HG03097 (cell line): Measurements from ENCODE around the gene TBX2.

Experiments used
- ATAC-seq: cut with Tn5 transposase; IDR thresholded peaks from one replicate; pipeline ENCODE4 v1.9.1; 2021; ENCODE audit not compliant: unreplicated experiment, low FRiP score

TBX2 gene

DNA sequence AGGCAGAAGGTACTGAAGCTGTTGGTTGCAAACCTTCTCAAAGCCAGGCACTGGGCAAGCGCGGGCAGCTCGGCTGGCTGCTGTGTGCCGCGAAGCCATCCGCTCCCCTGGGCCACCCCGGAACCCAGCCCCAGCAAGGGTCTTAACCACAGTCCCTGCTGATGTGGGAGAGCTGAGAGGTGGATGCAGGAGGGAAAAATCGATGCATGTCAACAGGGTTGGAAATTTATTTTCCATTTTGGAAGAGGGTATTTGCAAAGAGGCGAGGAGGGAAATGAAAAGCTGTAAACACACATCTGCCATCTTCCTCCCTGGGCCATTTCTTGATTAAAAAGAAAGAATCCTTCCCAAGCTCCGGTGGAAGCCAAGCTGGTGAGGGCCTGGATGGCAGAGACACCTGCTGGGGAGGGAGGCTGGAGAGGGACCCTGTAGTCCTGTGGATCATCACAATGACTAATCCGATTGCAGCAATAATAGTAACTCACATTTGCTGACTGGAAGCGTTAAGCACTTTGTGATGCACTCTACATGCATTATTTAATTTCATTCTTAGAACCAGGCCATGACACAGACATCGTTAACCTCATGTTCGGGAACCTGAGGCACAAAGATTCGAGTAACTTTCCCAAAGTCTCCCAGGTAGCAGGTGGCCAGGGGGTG is 13.9 kb upstream of the TBX2 start:
- ATAC-seq: no peak

DNA sequence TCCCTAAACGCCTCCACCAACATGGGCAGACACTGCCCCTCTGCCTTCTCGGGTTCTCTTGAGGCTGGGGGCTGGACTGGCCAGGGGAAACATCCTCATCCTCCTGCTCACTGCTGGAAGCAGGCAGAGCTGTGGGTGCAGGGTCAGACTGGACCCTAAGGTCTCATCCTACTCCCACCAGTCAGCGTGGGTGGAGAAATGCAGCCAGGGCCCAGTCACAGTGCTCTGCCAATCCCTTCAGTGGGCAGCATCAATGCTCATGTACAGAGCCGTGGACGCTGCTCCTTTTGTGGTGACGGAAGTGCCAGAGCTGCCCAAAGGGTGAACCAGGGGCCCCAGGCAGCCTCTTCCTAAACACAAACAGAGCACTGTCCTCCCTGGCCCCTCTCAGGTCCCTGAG is 13.4 kb upstream of the TBX2 start:
- no peak for ATAC-seq

DNA sequence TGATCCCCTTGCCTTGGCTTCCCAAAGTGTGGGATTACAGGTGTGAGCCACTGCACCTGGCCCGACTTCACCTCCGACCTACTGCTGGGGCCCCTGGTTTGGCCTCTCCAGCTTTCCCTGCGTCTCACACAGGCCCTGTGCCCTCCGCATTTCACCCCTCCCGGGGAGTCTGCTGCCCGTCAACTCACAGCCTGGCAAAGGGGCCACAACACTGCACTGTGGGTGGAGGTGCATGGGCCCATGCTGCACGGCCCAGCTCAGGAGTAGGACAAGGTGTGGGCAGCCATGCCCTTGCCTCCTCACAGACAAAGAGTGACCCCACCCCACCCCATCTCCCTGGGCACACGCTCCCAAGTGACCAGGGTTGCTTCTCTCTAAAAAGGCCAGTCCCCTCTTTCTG is 12.6 kb upstream of the TBX2 start:
- ATAC-seq: no peak

DNA sequence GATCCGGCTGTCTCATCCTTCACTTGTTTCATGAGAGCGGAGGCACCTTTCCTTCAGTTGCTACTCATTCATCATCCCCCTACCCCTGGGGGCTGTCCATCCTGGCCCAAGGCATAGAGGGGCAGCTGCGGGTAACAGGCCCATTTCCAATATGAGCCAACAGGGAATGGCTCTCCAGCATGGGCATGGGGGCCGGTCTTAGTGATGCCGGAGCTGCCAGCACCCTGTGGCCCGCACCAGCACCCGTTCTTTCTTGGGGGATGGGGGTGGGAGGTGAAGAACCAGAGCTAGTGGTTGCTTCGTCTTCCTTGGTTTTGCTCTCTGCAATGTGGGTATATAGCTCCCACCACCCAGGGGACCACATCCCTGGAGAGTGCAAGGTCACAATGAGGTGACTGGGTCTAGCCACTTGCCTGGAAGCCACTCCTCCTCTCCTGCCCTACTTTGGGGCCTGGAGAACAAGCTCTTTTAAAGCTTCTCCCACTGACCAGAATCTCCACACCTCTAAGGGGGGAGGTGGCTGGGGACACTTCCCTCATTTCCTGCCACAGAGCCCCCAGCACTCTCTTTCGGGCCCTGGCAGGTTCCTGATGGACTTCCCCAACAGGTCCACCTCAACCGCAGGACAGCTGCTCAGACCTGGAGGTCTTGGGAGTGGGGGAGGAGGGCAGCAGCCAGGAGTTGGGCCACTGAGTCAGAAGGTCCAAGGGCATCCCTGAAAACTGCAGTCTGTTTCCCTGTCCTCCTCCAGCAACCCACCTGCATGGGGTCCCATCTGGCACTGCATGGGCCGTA is 11.9 kb upstream of the TBX2 start:
- no peak for ATAC-seq

DNA sequence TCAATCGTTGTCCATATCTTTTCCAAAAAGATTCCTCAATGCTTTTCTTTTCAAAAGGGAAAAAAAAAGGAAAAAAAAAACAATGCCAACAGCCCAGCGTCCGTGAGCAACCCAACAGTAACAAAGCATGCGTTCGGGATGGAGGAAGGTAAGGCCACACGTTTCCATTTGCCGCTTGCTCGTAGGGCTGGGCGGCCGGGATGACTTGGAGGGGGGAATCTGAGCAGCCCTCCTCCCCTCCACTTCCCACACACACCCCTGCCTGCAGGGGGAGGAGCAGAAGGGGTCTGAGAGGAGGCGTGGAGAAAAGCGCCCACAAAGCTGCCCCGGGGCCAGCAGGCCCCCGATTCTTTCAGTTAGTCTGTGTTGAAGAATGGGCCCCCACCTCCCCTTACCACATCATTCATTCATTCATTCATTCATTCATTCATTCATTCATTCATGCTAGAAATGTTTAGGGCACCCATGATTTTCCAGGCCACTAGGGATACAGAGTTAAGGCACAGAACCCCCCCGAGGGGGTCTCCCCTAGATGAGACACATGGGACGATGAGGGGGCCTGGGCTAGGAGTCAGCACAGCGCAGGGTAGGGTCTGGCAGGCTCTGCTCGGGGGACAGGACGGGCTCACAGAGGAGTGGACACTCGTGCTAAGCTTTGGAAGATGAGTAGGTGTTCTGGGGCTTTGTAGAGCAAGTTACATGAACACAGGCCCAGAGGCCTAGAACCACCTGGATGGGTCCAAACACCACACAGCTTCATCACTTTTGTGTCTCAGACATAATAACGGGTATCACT is 10.9 kb upstream of the TBX2 start:
- no peak for ATAC-seq

DNA sequence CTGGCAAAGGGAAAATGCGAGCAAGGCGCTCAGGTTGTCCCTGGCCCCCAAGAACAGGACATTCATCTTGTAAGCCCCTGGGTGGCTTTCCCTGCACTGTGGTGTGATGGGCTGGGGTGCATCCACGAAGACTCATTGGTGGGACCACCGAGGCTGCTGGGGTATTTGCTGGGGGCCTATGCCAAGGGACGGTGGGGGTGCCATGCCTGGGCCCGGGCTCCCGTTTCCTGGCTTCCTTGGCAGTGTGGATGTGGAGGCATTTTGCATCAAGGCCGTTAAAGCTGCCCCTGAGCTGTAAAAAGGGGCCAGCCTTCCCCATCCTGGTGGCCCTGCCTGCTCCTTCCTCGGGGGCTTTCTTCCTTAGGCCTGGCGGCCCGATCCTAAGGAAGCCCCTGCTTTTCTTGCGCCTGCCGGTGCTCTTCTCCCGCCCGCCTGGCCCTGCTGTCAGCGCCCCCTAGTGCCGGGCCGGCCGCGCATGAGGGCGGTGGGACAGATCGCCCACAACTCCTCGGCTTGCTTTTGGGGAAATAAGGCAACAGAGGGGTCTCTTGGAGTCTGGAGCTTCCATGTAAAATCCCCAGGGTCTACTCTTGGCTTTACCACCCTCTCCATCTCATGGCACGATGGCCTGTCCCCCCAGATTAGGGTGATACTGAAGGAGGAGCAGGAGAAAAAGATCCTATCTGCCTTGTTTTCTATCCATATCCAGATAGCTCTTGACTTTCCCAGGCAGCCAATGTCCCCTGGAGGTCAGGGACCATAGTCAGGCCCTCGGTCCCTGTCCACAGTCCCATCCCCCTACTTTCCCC is 9.8 kb upstream of the TBX2 start:
- ATAC-seq: no peak

DNA sequence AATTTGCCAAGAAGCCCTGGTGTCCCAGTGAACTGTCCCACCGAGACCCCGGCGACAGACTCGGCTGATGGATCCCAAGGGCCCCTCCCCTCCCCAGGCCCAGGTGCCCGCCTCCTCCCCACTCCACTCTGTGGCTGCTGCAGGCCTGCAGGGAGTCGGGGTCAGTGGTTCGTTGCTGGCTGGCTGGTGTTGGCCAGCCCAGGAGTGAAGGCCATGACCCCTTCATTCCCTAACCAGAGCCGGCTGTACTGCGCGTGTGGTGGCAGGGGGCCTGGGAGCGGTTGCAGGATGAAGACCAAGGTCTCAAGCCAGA is 9.2 kb upstream of the TBX2 start:
- no peak for ATAC-seq

DNA sequence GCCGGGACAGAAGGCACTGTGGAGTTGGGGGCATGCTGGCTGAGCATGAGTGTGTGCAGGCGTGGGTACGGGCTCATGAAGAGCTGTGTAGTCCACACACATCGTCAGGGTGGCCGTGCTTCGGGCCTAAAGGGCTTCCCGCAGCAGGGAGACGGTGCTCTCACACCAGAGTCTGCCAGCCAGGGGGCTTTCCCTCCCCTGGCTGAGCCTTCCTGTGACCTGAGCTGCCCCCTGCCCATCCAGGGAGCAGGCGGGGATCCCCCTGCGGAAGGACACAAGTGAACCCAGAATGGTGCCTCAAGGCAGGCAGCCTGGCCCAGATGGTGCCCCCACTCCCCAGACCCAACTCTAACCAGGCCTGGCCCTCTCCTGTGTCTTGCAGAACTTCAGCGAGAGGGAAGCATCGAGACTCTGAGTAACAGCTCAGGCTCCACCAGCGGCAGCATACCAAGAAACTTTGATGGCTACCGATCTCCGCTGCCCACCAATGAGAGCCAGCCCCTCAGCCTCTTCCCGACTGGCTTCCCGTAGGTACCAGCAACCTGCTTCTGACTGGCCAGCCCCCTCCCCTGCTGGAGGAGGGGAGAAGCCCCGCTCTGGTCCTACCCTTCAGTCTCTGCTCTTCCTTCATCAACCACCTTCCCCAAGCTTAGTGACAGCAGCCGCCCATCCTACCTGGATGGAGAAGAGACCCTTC is 7.9 kb upstream of the TBX2 start:
- ATAC-seq: no peak

DNA sequence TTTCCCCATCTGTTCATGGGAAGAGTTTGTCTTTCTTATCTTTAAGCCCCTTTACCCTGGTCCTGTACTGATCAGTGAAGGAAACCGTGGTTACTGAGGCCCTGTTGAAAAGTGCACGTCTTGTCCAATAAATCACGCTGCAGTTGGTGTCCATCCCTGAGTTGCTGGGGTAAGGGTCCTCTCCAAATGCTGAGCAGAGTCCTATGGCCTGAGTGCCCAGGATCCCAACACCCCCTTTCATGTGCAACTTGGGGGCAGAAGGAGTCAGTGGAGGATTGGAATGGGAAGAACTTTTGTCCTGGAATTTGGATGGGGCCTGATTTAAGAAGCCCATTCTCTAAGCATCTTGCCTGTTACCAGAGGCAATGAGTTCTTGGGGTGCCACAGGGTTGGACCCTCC is 7.0 kb upstream of the TBX2 start:
- no peak for ATAC-seq

DNA sequence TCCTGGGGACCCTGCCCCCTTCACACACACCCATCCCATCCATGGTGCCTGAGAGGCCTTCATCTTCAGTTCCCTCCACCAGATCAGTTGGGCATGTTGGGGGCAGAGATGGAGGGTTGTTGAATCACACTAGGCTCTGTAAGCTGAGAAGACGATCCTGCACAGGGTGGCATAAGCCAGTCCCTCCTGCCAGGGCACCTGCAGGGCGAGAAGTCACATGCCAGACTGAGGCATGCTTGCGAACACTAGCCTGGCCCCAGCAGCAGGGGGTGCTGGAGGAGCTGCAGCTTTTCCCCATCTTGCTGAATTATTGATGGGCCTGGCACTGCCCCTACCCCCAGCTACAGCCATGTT is 6.1 kb upstream of the TBX2 start:
- ATAC-seq: no peak

DNA sequence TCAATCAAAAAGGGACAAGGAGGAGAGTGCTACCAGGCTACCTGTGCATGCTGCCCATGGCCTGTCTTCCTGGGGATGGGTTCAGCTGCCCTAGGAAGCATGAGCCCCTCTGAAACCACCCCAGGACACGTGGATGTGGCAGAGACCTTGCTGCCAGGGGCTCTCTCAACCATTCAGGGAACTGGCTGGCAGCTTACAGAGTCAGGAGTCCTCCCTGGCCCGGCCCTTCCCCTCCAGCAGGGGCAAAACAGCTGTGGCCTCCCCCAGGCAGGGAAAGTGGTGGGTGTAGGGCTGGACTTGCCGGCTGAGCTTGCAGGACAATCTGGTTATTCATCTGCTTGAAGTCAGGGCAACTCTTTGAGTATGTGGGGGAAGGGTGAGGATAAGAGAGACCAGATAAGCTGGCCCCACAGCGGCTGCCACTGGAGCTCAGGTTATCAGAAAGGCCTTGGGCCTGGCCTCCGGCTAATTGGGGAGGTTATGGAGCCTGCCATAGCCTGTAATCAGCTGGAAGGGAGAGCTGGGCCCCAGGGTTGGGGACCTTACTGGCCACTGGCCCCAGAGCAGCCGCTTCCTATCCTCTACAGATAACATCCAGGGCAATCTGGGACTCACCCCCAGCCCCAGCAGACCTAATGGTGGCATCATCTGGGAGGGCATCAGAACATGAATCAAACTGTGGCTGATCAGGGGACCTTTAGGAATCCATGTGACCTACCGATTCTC is 5.6 kb upstream of the TBX2 start:
- no peak for ATAC-seq

DNA sequence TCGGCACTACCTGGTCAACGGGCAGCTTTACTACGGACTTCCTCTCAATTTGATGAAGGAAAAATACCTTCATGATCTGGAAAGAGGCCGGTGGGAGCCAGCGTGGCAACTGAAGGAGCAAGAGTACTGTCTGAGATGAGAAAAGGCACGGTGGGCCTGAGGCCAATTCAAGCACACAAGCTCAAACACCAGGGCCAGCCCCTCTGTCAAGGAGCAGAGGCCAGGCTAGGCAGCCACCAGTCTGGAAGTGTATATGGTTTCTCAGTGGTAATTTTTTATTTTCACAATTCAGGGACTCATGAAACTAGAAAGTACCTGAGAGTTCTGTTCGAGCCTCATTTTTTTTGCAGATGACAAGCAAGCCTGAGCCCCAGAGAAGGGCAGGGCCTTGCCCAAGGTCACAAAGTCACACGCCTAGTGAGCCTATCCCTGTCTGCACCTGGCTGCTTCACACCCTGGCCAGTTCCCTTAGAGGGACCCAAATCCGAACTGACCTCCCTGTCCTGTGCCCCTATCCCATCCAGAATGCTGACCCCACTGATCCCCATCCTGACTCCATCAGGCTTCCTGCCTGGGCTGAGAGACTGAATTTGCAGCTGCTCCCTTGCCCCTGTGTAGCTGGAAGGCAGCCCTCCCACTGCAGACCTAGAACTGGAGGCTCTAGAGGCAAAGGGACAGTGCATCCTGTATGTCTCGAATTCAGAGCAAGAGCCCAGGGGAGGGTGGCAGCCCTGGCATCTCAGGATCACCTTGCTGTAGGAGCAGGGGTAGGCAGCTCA is 4.8 kb upstream of the TBX2 start:
- no peak for ATAC-seq

DNA sequence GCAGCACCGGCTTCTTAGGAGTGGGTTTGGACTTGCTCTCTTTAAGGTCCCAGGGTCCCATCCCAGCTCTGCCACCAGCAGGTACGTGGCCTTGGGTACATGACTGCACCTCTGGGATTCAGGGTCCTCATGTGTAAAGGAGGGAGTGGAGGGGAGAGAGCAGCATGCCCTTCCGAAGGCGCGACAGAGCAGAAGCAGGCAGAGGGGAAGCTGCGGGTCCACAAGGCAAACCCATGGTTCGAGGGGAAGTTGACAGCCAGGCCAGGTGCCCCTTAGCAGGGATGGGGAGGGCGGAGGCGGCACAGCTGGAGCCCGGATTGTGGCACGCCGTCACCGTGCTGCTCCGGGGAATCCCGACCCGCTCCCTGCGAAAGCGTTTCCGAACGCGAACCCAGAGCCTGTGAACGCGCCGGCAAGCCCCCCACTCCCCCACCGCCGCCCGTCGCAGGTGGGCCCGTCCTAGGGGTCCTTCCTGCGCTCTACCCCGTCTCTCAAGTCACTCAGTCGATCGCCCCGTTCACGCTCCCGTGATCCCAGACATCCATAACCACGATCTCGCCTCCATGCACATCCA is 4.1 kb upstream of the TBX2 start:
- ATAC-seq: no peak

DNA sequence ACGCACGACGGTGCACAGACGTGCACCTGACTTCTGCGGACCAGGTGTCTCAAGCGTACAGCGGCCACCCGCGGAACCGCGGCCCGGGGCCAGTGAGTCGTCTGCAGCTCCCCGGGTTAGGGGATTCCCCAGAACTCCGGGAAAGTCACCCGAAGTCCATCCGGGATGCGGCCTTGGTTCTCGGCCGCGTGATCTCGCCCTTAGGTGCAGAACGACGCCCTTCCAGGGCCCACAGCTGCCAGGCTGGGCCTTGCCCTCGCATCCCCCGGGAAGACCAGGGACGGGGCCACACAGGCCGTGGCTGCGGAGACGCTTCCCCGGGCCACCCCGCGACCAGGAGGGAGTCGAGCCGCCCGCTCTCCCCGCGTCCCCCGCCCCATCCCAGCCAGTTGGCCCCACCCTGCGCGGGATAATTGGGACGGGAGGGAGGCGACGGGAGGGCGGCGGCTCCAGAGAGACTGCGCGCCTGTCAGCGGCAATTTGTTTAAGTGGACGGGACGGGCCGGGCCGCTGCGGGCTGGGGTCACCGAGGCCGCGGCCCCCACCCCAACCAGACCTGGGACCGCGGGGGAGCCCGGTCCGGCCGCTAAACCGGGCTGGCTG is 3.6 kb upstream of the TBX2 start:
- no peak for ATAC-seq

DNA sequence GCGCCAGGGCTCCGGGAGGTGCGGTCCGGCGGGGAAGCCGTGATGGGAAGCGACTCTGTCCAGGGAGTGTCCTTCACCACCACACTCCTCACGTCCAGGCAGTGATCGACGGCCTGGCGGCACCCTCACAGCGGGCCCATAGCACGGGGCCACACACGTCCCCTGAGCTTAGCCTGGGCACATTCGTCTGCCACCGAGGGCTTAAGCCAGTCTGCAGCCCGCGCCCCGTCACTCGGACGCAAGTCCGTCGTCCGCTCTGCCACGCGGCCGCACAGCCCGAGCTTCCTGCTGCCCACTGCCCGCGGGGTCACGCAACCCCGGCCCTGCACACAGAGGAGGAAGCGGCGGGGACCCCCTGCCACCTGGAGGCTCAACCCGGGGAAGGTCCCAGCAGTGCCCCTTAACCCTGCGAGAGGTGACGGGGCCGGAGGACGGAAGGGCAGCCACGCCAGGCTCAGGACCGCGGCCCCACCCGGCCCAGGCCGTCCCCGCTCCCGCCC is 3.0 kb upstream of the TBX2 start:
- no peak for ATAC-seq

DNA sequence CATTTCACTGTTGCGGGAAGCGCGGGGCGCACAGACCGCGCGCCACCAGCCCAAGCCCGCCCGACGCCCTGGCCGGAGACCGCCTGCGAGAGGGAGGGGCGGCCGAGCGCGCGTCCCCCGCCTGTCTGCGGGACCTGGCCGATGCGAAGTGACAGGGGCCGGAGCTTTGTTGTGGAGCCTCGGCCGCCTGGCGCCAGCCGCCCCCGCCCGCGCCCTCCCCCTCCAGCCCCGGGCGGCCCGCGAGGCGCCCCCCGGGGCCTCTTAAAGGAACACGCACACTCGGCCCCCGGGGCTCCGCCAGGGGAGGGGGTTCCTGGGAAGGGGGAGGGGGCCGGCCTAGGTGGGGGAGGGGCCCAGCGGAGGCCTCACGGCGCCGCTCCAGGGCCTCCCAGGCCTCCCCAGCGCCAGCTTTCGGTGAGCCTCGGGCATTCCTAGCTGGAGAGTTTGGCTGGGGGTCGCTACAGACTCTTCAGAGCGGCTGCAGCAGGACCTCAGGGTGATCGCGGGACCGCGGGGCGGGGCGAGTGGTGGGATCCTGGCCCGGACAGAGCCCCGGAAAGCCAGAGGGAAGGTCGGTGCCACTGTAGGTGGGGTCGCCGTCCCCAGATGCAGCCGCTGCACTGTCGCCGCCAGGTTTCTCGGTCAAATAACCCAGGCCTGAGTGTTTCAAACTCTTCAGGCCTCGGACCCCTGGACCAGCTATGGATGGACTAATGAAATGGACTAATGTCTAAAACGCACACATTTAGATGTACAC is 2.4 kb upstream of the TBX2 start:
- ATAC-seq: no peak

DNA sequence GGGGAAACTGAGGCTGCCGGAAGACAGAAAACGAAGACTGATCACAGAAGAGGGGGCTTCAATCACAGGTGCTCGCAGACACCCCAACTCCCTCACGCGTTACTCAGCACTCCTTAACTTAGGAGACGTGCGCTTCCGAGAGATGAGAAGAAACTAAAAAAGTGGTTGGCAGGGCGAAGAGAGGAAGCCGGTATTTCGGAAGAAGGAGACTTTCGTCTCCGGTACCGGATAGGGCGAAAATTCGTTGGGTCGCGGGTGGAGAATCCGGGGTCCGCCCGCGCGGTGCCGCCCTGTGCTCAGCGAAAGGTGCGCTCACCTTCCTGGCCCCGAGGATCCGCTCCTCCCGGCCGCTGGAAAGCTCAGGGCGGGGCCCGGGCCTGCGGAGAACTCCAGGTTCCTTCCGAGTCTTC is 917 bp upstream of the TBX2 start:
- no peak for ATAC-seq
